HFFc6 (cell line): ENCODE results near the gene PGM3. TPM values are rescaled to one million over a fixed set of nuclear protein-coding genes. Genes with fewer than 3 reads are reported as not detected.

Experiments
- DNase-seq: peaks from one replicate; pipeline ENCODE4 v3.0.0-alpha.2; 2018
- H3K27ac Mint-ChIP-seq: 2 replicates; pipeline ENCODE4 v1.8.0; 2020; ENCODE audit warnings: mild to moderate bottlenecking, mixed read lengths
- H3K27me3 Mint-ChIP-seq: 2 replicates; pipeline ENCODE4 v1.8.0; 2021; ENCODE audit warnings: mild to moderate bottlenecking, moderate library complexity, mixed read lengths; ENCODE audit not compliant: insufficient read depth
- H3K36me3 Mint-ChIP-seq: 2 replicates; pipeline ENCODE4 v1.8.0; 2021; ENCODE audit warnings: low read depth, mixed read lengths
- H3K4me1 Mint-ChIP-seq: 2 replicates; pipeline ENCODE4 v1.8.0; 2020; ENCODE audit warnings: low read depth, mixed read lengths
- H3K4me3 Mint-ChIP-seq: 2 replicates; pipeline ENCODE4 v1.8.0; 2020; ENCODE audit warnings: mild to moderate bottlenecking, moderate library complexity, mixed read lengths
- H3K9me3 Mint-ChIP-seq: 2 replicates; pipeline ENCODE4 v1.8.0; 2020; ENCODE audit warnings: mild to moderate bottlenecking, mixed read lengths
- CTCF ChIP-seq: fragments of 200-600 bp; sonication (generic); IDR thresholded peaks from 2 replicates; pipeline ENCODE4 v1.5.0; 2021; ENCODE audit warnings: antibody characterized with exemption, mild to moderate bottlenecking
- total RNA-seq, 6 experiments: library from RNA; stranded (reverse); fragmentation: NEBNext Ultra II Directional; extraction: Animal tissue kit (Norgen Biotek cat#: 25700); gene quantifications; 2 replicates in 1 of 6; 3 replicates in 5 of 6; pipeline ENCODE4 v1.2.3, GENCODE V29; 2021

Gene PGM3
- total RNA-seq, 6 experiments from 2014 or later, result 97.4 to 103 (median 98.6) TPM

DNA sequence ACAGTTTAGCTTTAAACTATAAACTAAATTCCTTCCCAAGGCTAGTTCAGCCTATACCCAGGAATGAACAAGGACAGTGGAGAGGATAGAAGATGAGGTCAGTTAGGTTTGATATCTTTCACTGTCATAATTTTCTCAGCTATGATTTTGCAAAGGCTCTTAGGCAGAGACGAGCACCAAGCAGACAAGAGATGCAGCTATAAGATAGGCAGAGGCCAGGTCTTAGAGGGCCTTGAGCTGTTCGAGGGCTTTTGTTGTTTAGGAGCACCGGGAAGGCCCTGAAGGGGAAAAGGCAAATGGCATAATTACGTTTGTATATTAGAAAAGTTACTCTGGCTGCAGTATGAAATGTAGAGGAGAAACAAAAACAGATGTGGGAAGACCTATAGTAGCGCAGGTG is 65.8 kb downstream of the PGM3 start:
- DNase-seq, result no peak
- H3K9me3 Mint-ChIP-seq, result no peaks in the 10 kb centered on the region
- no peak overlapping the region for H3K4me3 Mint-ChIP-seq
- H3K27ac Mint-ChIP-seq, result peak overlapping the region; percentile 24
- peaks cover 2% of the 10 kb centered on the region; the same call in 1 of the 2 replicates for H3K27me3 Mint-ChIP-seq
- TF ChIP-seq CTCF, result no peak
- peaks cover 50% of the 10 kb centered on the region for H3K36me3 Mint-ChIP-seq
- peaks cover 39% of the 10 kb centered on the region for H3K4me1 Mint-ChIP-seq

GRCh38 chr6:83126807-83127206 is 66.3 kb downstream of the PGM3 start:
- H3K27ac Mint-ChIP-seq, result no peak overlapping the region; the same call in 1 of the 2 replicates

GRCh38 chr6:83126223-83126622 is 66.8 kb downstream of the PGM3 start:
- Mint-ChIP-seq H3K4me3 (no peak overlapping the region), H3K4me1 (peaks cover 39% of the 10 kb centered on the region), H3K36me3 (peaks cover 43% of the 10 kb centered on the region), H3K27me3 (peaks cover 2% of the 10 kb centered on the region; the same call in 1 of the 2 replicates), H3K27ac (no peak overlapping the region), H3K9me3 (no peaks in the 10 kb centered on the region)
- TF ChIP-seq CTCF, result no peak
- DNase-seq, result no peak

More at GRCh38 chr6:83126807-83127206, 66.3 kb downstream of the PGM3 start:
- no peak for TF ChIP-seq CTCF
- Mint-ChIP-seq H3K36me3 (peaks cover 47% of the 10 kb centered on the region), H3K9me3 (no peaks in the 10 kb centered on the region), H3K4me3 (no peak overlapping the region), H3K27me3 (peaks cover 2% of the 10 kb centered on the region; the same call in 1 of the 2 replicates), H3K4me1 (peaks cover 39% of the 10 kb centered on the region)
- no peak for DNase-seq

- DNase-seq, result no peak
- Mint-ChIP-seq H3K9me3 (no peaks in the 10 kb centered on the region), H3K36me3 (peaks cover 42% of the 10 kb centered on the region), H3K27me3 (peaks cover 2% of the 10 kb centered on the region; the same call in 1 of the 2 replicates), H3K27ac (no peak overlapping the region), H3K4me1 (peaks cover 39% of the 10 kb centered on the region), H3K4me3 (no peak overlapping the region)
- TF ChIP-seq CTCF, result no peak
Observed at GRCh38 chr6:83125425-83125824, 67.6 kb downstream of the PGM3 start.

GRCh38 chr6:83124553-83124952 is 68.5 kb downstream of the PGM3 start:
- peaks cover 43% of the 10 kb centered on the region for H3K4me1 Mint-ChIP-seq
- H3K27ac Mint-ChIP-seq, result no peak overlapping the region
- DNase-seq, result no peak
- no peak for TF ChIP-seq CTCF
- peaks cover 2% of the 10 kb centered on the region; the same call in 1 of the 2 replicates for H3K27me3 Mint-ChIP-seq
- H3K36me3 Mint-ChIP-seq, result peaks cover 39% of the 10 kb centered on the region
- H3K4me3 Mint-ChIP-seq, result no peak overlapping the region
- no peaks in the 10 kb centered on the region for H3K9me3 Mint-ChIP-seq
